NCI-H2227 (cell line): ENCODE data around the gene ROBO2.

Experiments
- DNase-seq: peaks from one replicate; lab custom pipeline; 2025; ENCODE audit not compliant: unreplicated experiment; lab: John Stamatoyannopoulos, UW

ROBO2 gene

GRCh38 chr3:77052733-77053670 is 13.1 kb downstream of the ROBO2 start:
- no peak for DNase-seq

GRCh38 chr3:77053795-77054194 is 13.9 kb downstream of the ROBO2 start:
- DNase-seq = no peak

- no peak for DNase-seq
These were observed 16.0 kb downstream of the ROBO2 start for GRCh38 chr3:77055841-77056341.

GRCh38 chr3:77059354-77059753 is 19.5 kb downstream of the ROBO2 start:
- DNase-seq = no peak

- no peak for DNase-seq
These were observed 23.5 kb downstream of the ROBO2 start for GRCh38 chr3:77063423-77063822.

- DNase-seq = no peak
These were observed 25.9 kb downstream of the ROBO2 start for GRCh38 chr3:77065750-77066149.

- DNase-seq = no peak
These were observed 26.9 kb downstream of the ROBO2 start for GRCh38 chr3:77066829-77067228.

- DNase-seq = no peak
These were observed 28.9 kb downstream of the ROBO2 start for GRCh38 chr3:77068808-77069207.

- DNase-seq = no peak
These were observed 31.5 kb downstream of the ROBO2 start for GRCh38 chr3:77071364-77071763.

- DNase-seq = no peak
These were observed 31.9 kb downstream of the ROBO2 start for GRCh38 chr3:77071809-77072208.

GRCh38 chr3:77072232-77072631 is 32.3 kb downstream of the ROBO2 start:
- DNase-seq = no peak

- no peak for DNase-seq
These were observed 38.4 kb downstream of the ROBO2 start for GRCh38 chr3:77078279-77078678.

- no peak for DNase-seq
These were observed 40.2 kb downstream of the ROBO2 start for GRCh38 chr3:77079988-77080610.

GRCh38 chr3:77081240-77081661 is 41.4 kb downstream of the ROBO2 start:
- DNase-seq = peak; percentile 55

- DNase-seq = no peak
These were observed 44.6 kb downstream of the ROBO2 start for GRCh38 chr3:77084511-77084910.

- DNase-seq = no peak
These were observed 46.5 kb downstream of the ROBO2 start for GRCh38 chr3:77086408-77086807.

GRCh38 chr3:77091809-77092208 is 51.9 kb downstream of the ROBO2 start:
- DNase-seq = no peak

GRCh38 chr3:77093101-77093500 is 53.2 kb downstream of the ROBO2 start:
- no peak for DNase-seq

- DNase-seq = no peak
These were observed 56.2 kb downstream of the ROBO2 start for GRCh38 chr3:77096145-77096544.

GRCh38 chr3:77096966-77097890 is 57.3 kb downstream of the ROBO2 start:
- no peak for DNase-seq
